GM18870 (cell line): ENCODE results near the gene TRIM10.
"Not testable (repeated sequence)": the region's sequence is repeated elsewhere in the genome, so short reads cannot be mapped to it uniquely, and the experiment has no call there.

Experiments
- ATAC-seq: cut with Tn5 transposase; IDR thresholded peaks from one replicate; pipeline ENCODE4 v1.9.1; 2021; ENCODE audit warnings: moderate library complexity; ENCODE audit not compliant: unreplicated experiment

The TRIM10 gene

DNA sequence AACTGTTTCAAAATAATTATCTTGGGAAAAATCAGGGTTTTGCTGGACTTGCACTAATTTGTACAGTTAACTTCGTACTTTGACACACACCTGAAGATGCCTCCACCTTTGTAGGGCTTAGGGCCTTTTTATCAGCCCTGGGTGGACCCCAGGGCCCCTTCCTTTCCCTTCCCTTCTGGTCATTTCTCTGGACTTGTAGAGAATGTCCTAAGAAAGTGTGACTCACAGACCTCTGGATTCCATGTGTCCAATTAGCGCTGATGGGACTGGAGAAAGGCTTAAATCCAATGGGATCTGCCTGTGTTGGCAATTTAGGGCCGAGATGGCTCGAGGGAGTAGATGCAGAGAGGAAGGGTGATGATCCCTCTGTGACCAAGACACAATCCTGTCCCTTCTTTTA is 11.7 kb upstream of the TRIM10 start:
- no peak for ATAC-seq

DNA sequence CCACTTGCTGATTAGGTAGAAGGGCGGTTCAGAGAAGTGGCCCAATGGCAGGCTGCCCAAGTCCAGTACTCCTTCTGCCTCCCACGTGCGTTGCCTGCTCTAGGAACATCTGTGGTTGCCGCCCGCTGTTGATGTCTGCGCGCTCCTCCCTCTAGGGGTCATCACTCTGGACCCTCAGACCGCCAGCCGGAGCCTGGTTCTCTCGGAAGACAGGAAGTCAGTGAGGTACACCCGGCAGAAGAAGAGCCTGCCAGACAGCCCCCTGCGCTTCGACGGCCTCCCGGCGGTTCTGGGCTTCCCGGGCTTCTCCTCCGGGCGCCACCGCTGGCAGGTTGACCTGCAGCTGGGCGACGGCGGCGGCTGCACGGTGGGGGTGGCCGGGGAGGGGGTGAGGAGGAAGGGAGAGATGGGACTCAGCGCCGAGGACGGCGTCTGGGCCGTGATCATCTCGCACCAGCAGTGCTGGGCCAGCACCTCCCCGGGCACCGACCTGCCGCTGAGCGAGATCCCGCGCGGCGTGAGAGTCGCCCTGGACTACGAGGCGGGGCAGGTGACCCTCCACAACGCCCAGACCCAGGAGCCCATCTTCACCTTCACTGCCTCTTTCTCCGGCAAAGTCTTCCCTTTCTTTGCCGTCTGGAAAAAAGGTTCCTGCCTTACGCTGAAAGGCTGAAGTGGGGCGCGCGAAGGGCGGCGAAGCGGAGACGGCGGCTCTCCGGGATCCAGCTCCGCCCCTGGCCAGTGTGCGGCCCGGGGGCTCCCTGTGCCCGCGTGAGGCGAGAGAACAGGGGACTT is 10.9 kb upstream of the TRIM10 start:
- ATAC-seq = no peak

DNA sequence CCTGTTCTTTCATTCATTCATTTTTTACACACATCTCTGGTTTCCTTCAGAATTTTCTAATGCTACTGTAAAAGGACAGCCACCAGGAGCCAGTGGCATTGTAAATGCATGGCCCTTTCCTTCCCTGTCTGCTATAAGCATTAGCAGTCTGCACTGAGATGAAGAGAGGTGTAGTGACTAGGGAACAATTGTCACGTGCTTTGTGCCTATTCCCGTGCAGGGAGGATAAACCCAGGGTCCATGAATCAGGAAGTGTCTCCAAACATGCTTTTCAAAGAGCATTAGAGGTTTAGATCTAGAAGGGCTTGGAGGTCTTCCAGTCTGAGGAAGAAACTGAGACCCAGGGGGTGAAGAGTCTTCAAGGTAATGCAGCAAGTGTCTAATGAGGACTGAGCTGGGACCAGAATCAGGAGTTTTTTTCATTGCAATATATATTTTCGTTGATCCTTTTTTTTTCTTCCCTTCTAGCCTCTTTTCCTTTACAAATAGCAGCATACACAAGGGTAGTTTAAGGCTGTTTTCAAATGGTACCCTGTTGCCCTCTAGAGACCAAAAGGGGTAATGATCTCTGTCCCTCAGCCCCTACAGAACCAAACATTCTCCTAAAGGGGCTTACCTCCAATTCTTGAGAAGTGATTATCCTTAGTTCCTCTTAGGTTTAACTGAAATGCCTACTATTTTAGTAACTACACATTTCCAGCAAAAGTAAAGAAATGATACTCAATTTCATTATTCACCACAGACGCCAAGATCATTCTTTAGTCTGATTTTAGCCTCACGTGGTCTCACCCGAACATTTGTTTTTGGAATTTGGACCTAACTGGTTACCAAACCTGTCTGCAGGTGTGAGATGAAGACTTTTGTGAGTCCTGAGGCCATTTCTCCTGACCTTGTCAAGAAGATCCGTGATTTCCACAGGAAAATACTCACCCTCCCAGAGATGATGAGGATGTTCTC is 8.9 kb upstream of the TRIM10 start:
- no peak for ATAC-seq

DNA sequence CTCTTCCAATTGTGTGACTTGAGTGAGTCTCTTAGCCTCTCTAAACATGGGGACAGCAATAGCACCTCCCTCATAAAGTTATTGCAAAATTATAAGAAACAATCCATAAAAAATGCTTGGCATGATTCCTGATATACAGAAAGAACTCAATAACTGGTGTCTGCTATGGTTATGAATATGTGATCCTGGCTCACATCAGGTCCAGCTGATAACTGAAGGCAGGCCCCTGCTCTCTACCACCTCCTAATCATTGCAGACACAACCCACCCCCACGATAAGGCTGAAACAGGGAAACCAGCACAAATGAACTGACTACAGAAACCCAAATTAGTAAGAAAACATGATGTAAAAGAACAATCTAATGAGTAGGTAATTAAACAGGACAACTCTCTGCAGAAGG is 7.7 kb upstream of the TRIM10 start:
- no peak for ATAC-seq

DNA sequence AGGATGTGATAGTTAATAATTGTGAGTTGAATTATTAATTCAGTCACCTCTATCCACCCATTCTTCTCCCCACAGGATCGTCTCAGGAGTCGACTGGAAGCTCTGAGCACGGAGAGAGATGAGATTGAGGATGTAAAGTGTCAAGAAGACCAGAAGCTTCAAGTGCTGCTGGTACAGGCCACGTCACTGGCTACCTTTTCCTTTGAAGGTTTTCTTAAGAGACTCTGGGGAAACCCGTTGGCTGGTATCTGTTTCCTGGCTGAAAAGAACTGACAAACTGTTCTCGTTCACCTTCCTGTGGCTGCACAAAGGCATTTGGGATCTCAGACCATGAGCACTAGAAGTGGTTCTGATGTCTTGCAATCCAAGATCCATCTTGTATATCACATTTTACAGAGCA is 6.1 kb upstream of the TRIM10 start:
- ATAC-seq = no peak

DNA sequence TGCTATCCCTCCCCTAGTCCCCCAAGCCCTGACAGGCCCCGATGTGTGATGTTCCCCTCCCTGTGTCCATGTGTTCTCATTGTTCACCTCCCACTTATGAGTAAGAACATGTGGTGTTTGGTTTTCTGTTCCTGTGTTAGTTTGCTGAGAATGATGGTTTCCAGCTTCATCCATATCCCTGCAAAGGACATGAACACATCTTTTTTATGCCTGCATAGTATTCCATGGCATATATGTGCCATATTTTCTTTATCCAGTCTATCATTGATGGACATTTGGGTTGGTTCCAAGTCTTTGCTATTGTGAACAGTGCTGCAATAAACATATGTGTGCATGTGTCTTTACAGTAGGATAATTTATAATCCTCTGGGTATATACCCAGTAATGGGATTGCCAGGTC is 4.2 kb upstream of the TRIM10 start:
- not testable (repeated sequence) for ATAC-seq

DNA sequence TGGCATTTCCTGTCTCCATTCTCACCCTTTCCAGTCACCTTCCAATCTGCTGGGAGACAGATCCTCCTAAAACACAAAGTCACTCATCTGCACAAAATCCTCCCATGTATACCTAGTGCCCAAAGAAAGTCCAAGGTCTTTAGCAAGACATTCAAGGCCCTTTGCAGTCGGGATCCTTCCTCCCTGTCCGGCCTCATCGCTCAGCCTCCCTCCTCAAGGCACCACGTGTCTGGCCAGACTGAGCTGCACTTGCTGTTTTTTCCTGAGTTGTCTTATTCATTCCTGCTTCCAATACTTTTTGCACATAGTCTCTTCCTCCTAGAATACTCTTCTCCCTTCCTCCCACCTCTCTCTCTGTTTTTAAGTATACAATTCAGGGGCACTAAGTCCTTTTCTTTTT is 3.7 kb upstream of the TRIM10 start:
- ATAC-seq = no peak

DNA sequence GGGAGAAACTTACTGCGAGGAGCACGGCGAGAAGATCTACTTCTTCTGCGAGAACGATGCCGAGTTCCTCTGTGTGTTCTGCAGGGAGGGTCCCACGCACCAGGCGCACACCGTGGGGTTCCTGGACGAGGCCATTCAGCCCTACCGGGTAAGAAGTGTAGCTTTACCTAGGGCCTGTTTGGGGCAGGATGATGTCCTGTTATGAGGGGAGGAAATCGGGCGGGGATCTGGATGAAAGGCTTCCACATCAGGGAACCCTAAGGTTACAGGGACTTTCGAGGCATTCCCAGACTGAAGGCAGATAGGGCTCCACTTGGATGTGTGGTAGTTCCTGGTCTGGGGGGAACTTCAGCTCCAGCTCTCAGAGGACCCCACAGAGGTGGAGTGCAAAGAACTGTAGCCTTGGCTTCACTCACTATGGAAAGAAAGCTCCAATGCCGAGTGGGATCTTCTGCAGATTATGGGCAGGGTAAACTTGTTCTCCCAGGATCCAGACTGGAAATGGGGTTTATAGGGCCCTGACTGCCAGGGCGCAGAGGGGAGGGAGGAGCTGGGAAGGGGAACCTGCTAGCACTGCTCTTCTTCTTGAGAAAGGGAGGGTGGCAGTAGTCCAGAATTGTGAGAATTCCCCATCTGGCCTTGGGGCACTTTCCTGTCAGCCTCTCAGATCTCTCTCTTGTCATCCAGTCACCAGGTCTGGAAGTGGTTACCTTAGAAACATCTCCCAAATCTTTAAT is 3.1 kb upstream of the TRIM10 start:
- no peak for ATAC-seq

DNA sequence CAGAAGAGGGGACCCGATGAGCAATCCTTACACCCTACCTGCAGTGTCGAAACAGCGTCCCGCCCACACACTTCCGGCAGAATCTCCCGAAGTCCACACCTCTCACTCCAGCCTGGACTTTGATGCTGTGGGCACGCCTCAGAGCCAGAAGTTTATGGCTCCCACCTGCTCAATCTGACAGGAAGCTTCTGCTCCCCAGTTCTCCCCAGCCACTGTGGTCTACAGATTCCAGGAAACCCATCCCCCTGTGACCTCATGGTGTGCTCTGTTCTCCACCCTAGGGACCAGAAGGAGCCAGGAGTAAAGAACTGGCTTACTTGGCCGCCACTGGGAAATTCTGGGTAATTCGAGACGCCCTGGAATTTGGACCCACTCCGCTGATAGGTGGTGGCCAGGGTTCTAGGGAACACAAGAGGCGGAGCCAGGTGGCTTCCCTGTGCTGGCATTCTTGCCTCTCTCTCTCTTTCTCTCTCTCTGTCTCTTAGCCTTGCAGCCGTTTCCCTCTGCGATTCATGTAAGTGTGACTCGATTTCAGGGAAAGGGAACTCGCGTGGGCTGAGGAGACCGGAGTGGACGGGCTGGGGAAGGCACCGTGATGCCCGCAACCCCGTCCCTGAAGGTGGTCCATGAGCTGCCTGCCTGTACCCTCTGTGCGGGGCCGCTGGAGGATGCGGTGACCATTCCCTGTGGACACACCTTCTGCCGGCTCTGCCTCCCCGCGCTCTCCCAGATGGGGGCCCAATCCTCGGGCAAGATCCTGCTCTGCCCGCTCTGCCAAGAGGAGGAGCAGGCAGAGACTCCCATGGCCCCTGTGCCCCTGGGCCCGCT is 2.3 kb upstream of the TRIM10 start, which contains the start of gene TRIM15:
TRIM15 (plus strand) TSS at position 457 of the 828 bp plus-strand sequence; CDS start at position 596, 139 bp downstream.
- no peak for ATAC-seq

DNA sequence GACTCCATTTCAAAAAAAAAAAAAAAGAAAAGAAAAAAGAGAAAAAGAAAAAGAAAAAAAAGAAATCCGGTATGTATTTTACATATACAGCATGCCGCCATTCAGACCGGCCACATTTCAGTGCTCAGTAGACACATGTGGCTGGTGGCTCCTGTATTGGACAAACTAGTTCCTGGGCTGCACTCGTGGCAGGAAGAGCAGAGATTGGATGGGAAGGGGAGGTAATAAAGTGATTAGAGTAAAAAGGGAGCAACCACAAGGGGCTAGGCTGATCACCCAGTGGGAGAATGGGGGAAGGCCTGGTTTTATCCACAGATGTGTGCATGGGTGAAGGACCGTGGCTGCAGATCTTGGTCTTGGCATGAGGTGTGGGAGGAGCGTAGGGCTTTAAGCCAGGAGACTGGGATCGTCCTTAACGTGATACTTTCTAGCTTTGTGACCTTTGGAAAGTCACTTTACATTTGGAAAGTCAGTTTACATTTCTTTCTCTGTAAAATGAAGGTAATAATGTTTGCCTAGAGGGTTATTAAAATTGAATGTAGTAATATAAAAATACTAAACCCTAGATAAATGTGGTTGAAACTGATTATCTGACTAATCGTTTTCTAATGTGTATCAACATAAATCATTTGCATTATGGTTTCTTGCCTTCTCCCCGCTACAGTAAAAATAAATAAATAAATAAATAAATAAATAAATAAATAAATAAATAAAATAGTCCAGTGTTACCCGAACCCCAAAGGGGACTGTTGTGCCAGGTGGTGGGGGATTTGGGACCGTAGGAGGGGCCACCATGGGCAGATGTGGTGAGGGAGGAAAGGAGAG is 1.5 kb upstream of the TRIM10 start:
- ATAC-seq = no peak

DNA sequence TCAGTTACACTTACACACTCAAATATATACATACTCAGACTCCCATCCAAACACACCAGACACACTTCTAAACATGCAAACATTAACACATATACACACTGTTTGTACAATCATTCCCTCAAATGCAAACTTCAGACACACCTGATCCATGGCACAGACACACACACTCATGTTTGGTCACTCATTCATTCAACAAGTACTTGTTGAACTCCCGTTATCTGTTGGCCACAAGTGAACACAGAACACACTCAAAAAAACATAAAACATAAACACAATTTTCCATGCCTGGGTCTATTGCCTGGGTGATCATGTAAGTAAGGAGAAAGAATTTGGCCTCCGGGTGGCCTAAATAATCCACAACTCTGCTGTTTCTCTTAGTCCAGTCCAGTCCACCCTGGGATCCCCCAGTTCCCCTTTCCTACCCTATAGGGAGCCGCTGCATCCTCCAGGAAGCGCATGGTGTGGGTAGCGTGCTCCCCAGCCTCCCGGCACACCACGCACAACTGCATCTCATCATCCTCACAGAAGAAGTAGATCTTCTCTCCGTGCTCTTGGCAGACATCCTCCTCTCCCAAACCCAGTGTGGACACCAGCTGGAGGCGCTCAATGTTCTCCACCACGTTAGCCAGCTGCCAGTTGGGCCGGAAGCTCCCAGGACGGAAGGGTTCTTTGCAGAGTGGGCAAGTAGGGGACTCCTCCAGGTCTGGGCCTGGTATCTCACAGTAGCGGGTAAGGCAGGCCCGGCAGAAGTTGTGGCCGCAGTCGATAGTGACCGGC is 815 bp downstream of the TRIM10 start:
- ATAC-seq = no peak

DNA sequence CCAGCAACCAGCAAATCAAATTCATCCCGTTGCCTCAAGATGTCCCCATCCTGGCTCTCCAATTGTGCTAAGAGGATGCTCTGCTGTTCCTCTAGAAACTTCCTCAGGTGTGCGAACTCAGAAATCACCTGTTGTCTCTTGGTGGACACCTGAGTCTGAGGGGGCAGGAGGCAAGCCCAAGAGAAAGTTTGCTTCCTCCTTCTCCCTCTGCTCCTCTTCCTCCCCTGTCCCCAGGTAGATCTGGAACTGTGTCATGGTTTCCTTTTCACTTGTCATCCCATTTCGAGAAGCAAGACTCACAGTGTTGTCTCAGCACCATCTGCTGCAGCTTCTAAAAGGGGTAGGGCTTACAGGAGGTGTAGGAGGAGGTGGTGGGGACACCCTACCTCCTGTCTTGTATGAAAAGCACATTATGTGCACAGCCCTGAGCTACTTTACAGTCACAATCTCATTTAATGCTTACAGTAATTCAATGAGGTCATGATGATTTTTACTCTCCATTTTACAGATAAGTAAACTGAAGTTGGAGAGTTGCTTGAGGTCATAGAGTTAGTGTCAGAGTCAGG is 2.5 kb downstream of the TRIM10 start:
- ATAC-seq = no peak

DNA sequence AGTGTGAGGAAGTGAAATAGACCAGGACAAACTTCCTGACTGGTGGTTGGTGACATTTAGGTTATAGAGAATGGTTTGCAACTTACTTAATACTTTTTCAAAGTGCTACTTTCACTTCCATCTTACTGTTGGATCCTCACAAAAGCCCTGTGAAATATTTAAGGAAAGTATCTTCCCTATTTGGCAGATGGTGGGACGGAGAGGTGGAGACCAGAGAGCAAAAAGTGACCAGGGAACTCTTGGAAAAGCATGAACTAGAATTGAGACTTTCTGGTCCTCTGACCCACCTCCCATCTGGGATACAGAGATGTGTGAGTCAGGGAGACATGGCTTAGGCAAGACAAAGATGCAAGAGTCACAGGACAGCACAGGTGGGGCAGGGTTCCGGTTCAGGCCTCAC is 3.0 kb downstream of the TRIM10 start:
- ATAC-seq = no peak

DNA sequence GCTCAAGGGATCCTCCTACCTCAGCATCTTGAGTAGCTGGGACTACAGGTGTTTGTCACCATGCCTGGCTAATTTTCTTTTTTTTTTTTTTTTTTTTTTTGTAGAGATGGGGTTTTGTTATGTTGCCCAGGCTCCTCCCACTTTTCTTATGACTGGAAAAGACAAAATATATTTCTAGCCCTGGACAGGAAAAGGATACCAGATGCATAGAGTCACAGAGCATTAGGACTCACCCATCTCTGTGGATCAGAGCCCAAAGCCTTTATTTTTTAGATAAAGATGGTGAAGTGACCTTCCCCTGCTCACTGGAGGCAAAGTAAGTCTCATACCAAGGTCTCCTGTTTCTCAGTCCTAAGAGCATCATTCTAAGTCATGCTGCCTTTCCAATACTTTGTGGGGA is 3.4 kb downstream of the TRIM10 start:
- no peak for ATAC-seq

DNA sequence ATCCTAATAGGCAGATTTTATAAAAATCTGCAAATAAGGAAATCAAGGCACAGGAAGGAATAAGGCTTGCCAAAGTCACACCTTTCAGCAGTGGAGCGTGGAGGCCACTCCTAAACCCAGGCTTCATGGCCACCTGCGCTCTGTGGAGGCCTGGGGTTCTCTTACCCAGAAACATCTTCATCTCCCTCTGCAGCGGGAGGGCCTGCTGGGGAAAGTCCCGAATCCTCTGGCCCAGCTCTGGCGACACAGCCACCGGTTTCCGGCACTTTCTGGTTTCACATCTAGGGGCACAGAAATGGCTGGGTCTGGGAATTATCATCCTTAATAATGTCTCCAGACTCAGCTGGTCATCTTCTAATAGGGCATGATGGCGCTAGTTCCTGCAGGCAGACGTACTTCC is 4.2 kb downstream of the TRIM10 start:
- no peak for ATAC-seq

DNA sequence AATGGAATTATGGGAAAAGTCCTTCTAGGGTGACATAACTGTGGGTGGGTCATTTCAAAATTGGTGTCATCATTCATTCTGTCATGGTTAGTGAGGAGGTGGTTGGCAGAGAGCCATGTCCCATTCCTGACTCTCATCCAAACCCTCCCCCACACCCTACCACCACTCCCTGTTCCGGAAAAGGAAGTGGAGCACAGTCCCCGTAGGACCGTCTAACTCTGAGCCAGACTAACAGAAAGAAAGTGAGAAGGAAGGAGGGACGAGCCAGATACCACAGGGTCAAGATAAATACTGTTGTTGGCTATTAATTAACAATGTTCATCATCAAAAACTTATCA is 4.8 kb downstream of the TRIM10 start:
- no peak for ATAC-seq

DNA sequence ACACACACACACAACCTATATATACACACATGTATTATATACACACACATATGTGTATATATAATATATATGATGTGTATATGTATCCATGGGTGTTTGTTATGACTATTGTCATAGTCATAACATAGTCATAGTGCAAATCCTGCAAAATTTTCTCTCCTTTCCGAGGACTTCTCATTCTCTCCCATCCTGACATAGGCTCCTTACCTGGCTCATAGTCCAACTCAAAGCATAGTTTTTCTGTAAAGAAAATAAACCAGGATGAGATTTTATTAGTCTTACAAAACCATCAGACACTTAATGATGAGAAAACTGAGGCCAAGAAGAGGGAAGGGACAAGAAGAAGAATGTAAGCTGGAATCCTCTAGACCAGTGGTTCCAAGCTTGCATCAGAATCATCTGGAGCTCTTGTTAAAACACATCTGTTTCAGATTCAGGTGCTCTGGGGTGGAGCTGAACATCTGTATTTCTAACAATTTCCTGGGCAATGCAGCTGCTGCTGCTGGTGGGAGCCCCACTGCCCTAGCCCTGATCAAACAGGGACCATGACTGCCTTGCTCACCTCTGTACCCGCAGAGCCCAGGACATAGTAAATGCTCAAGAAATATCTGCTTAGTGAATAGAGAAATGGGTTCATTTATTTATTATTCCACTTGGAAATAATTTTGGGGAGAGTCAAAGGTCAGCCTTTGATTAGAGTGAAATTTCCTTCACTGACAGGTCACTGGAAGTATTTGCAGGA is 5.3 kb downstream of the TRIM10 start:
- ATAC-seq = no peak
